Measurements from ENCODE around the gene ZNF441. TPM values are rescaled to one million over a fixed set of nuclear protein-coding genes. Genes with fewer than 3 reads are reported as not detected.

ZNF441 gene
- total and polyA plus RNA-seq, 2 of the 13 experiments (the other 11 are each of a cell fraction or from before 2014, with no cell fraction given) = 2.8 to 10.0 TPM

GRCh38 chr19:11737964-11738745 is 28.6 kb upstream of the ZNF441 start (continued):
- TF ChIP-seq, protein P1, sequence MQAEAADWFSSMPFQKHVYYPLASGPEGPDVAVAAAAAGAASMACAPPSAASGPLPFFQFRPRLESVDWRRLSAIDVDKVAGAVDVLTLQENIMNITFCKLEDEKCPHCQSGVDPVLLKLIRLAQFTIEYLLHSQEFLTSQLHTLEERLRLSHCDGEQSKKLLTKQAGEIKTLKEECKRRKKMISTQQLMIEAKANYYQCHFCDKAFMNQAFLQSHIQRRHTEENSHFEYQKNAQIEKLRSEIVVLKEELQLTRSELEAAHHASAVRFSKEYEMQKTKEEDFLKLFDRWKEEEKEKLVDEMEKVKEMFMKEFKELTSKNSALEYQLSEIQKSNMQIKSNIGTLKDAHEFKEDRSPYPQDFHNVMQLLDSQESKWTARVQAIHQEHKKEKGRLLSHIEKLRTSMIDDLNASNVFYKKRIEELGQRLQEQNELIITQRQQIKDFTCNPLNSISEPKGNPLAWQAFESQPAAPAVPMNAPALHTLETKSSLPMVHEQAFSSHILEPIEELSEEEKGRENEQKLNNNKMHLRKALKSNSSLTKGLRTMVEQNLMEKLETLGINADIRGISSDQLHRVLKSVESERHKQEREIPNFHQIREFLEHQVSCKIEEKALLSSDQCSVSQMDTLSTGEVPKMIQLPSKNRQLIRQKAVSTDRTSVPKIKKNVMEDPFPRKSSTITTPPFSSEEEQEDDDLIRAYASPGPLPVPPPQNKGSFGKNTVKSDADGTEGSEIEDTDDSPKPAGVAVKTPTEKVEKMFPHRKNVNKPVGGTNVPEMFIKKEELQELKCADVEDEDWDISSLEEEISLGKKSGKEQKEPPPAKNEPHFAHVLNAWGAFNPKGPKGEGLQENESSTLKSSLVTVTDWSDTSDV (CRISPR knock-in tag; IDR thresholded peaks at IDR 0.05) = 0 out of 2 replicates have a peak, but pooled peaks have one; percentile 60
- TF ChIP-seq HOXA5 (CRISPR knock-in tag; IDR thresholded peaks at IDR 0.05) (no peak; the same call in 1 of the 2 replicates), ZNF761 (CRISPR knock-in tag; conservative IDR thresholded peaks at IDR 0.05) (0 out of 2 replicates have a peak, but pooled peaks have one; percentile 53), ZBTB10 (CRISPR knock-in tag; IDR thresholded peaks at IDR 0.05; ENCODE audit: borderline replicate concordance) (0 out of 2 replicates have a peak, but pooled peaks have one; percentile 2), ZFP36L1 (CRISPR knock-in tag; IDR thresholded peaks at IDR 0.05) (no peak), ZNF740 (CRISPR knock-in tag; IDR thresholded peaks at IDR 0.05) (no peak), ZNF562 (CRISPR knock-in tag; IDR thresholded peaks at IDR 0.05; ENCODE audit: borderline replicate concordance) (no peak), HOXA3 (CRISPR knock-in tag; IDR thresholded peaks at IDR 0.05) (no peak), DPF2 (CRISPR knock-in tag; IDR thresholded peaks at IDR 0.05; ENCODE audit: borderline replicate concordance, low read depth) (no peak), MLXIP (CRISPR knock-in tag; IDR thresholded peaks at IDR 0.05; ENCODE audit: borderline replicate concordance) (no peak), SPEN (CRISPR knock-in tag; IDR thresholded peaks at IDR 0.05; ENCODE audit: low read depth) (no peak), ARID4A (CRISPR knock-in tag; IDR thresholded peaks at IDR 0.05; ENCODE audit: borderline replicate concordance) (peak; percentile 68), PHB2 (IDR thresholded peaks at IDR 0.05; ENCODE audit: partially characterized antibody) (no peak), ZNF563 (CRISPR knock-in tag; IDR thresholded peaks at IDR 0.05) (no peak), KAT8 (CRISPR knock-in tag; IDR thresholded peaks at IDR 0.05) (0 out of 2 replicates have a peak, but pooled peaks have one; percentile 38)

Measured in HepG2 (cell line).